Pancreas (tissue), 10 donors: ENCODE results near the gene CGB8. TPM values are rescaled to one million over a fixed set of nuclear protein-coding genes. Genes with fewer than 3 reads are reported as not detected.
"Not testable (repeated sequence)": the region's sequence is repeated elsewhere in the genome, so short reads cannot be mapped to it uniquely, and the experiment has no call there.

Experiments
- ATAC-seq, 4 donors: fragments of 200-7000 bp; cut with Tn5 transposase; one replicate each; pipeline versions ENCODE4 v1.8.0 to v1.9.1; 2020; ENCODE audit warnings: mild to moderate bottlenecking in 4 of 4, moderate library complexity in 4 of 4
- DNase-seq, 6 donors: peaks; one replicate each; pipeline ENCODE4 v3.0.0-alpha.2; 2020
- FAIRE-seq: peaks from 2 replicates; lab custom pipeline; 2012; peaks lifted over from hg19 to GRCh38; lab: Jason Lieb, UNC
- H3K27ac ChIP-seq, 4 donors: fragments of 200-600 bp; sonication (generic); 1 replicate in 3 of 4; 2 replicates in 1 of 4; pipeline versions ENCODE4 v1.5.0 to v1.8.0; 2020
- H3K27me3 ChIP-seq, 4 donors: fragments of 200-600 bp; one replicate each; pipeline ENCODE4 v1.8.0; 2021
- H3K36me3 ChIP-seq, 3 donors: fragments of 200-600 bp; sonication (generic) in 1 of 3; one replicate each; pipeline versions ENCODE4 v1.5.0 to v1.8.0; 2020 to 2021
- H3K4me1 ChIP-seq, 3 donors: fragments of 200-600 bp; one replicate each; pipeline ENCODE4 v1.8.0; 2021
- H3K4me3 ChIP-seq, 4 donors: fragments of 200-600 bp; sonication (generic) in 2 of 4; one replicate each; pipeline versions ENCODE4 v1.5.0 to v1.8.0; 2020 to 2021
- H3K9me3 ChIP-seq, 4 donors: fragments of 200-600 bp; one replicate each; pipeline ENCODE4 v1.8.0; 2021
- CTCF ChIP-seq, 4 donors: fragments of 200-600 bp; sonication (generic) in 3 of 4; IDR thresholded peaks; one replicate each; pipeline versions ENCODE4 v1.5.0 to v1.8.0; 2021; ENCODE audit warnings: antibody characterized with exemption in 4 of 4
- WGBS, 2 donors: extraction: QIAGEN DNeasy Blood & Tissue Kit; methylation state at CpG; one replicate each; pipeline ENCODE4 v1.1.7; 2013; 5-methylcytosine and 5-hydroxymethylcytosine counted together
- intact Hi-C, 3 donors: fragments of 100-400 bp; cut with DNase I; formaldehyde crosslinking; loops; one replicate each; pipeline versions ENCODE4 v1.11.1 to v1.14.2; 2022
- polyA plus RNA-seq, 2 donors: library from polyadenylated mRNA; stranded (reverse); fragments of 200-250 nt; gene quantifications; one replicate each; pipeline ENCODE4 v1.2.3, GENCODE V29; 2013
- total RNA-seq, 6 donors: library from RNA; stranded (reverse); fragmentation: NEBNext Ultra II Directional in 4 of 6; extraction: Animal tissue kit (Norgen Biotek cat#: 25700) in 4 of 6; gene quantifications; one replicate each; pipeline versions ENCODE4 v1.2.1 to v1.2.4, GENCODE V29; 2021 to 2023
- donor health status: healthy with polysubstance abuse.
- donor health status: DM: no; HTN: no; CAD: no; lungs with moderate emphysema.
- donor health status: DM: no; HTN: no; CAD: no.
- donor health status: control.
- donor health status: control.
- donor health status: Bipolar disorder and iron deficiency.
- donor health status: DM: yes; HTN: yes; CAD: no.
- donor health status: DM: no; HTN: no; CAD: no.
- donor health status: DM: no; HTN: no; CAD: no.
- donor health status: DM: yes; HTN: yes; CAD: no.

CGB8 gene
- total and polyA plus RNA-seq, 8 donors = not detected

GRCh38 chr19:49042177-49042576 lies 6.7 kb downstream of the CGB8 start:
- H3K27me3 ChIP-seq = no peaks in the 10 kb centered on the region
- H3K4me1 ChIP-seq = no peaks in the 10 kb centered on the region
- ATAC-seq (no peak), FAIRE-seq (no peak), DNase-seq (no peak)
- H3K9me3 ChIP-seq = no peaks in the 10 kb centered on the region
- no peak overlapping the region for H3K4me3 ChIP-seq
- H3K27ac ChIP-seq = no peak overlapping the region
- no peak for TF ChIP-seq CTCF (IDR thresholded peaks at IDR 0.05)
- H3K36me3 ChIP-seq = no peaks in the 10 kb centered on the region
- 56 to 64% methylated on average over 17 of the region's 17 CpGs for WGBS, 2 donors
- intact Hi-C loops = no loop called here

- WGBS, 2 donors = 40 to 59% methylated on average over 6 to 9 of the region's 9 CpGs
- H3K27ac ChIP-seq, H3K4me3 ChIP-seq, H3K27me3 ChIP-seq, H3K4me1 ChIP-seq, DNase-seq, H3K36me3 ChIP-seq, FAIRE-seq, intact Hi-C loops, H3K9me3 ChIP-seq, ATAC-seq: not testable (repeated sequence)
Observed at GRCh38 chr19:49039736-49040135, 9.2 kb downstream of the CGB8 start.

- H3K27ac ChIP-seq, H3K27me3 ChIP-seq, H3K36me3 ChIP-seq, H3K4me3 ChIP-seq, FAIRE-seq, DNase-seq, intact Hi-C loops, H3K4me1 ChIP-seq, ATAC-seq, H3K9me3 ChIP-seq: not testable (repeated sequence)
- 69 to 73% methylated on average over 26 of the region's 26 CpGs for WGBS, 2 donors
Observed at GRCh38 chr19:49038557-49039276, 10.2 kb downstream of the CGB8 start.

- H3K27me3 ChIP-seq, ATAC-seq, H3K36me3 ChIP-seq, H3K4me3 ChIP-seq, intact Hi-C loops, H3K27ac ChIP-seq, DNase-seq, H3K9me3 ChIP-seq, FAIRE-seq, H3K4me1 ChIP-seq: not testable (repeated sequence)
- 73 to 77% methylated on average over 5 to 8 of the region's 8 CpGs for WGBS, 2 donors
Observed at GRCh38 chr19:49038111-49038510, 10.8 kb downstream of the CGB8 start.

GRCh38 chr19:49036815-49037214 lies 12.1 kb downstream of the CGB8 start, which contains the start of gene CGB1:
TSS of gene CGB1 (minus strand) at chr19:49036895. CDS start at chr19:49036711, 184 bp downstream.
- intact Hi-C loops, DNase-seq, H3K27ac ChIP-seq, H3K36me3 ChIP-seq, H3K27me3 ChIP-seq, ATAC-seq, H3K4me3 ChIP-seq, H3K9me3 ChIP-seq, FAIRE-seq, H3K4me1 ChIP-seq: not testable (repeated sequence)
- peak in 2 of 4 donors; percentile 13 to 21 for TF ChIP-seq CTCF (IDR thresholded peaks at IDR 0.05)
- WGBS, 2 donors = 42 to 58% methylated on average over 15 to 18 of the region's 18 CpGs

GRCh38 chr19:49031642-49032301 lies 17.1 kb downstream of the CGB8 start, which contains the start of gene CGB2:
TSS of gene CGB2 (plus strand) at chr19:49031890. CDS start at chr19:49032096, 206 bp downstream.
- intact Hi-C loops, H3K4me1 ChIP-seq, H3K27ac ChIP-seq, H3K27me3 ChIP-seq, H3K4me3 ChIP-seq, H3K36me3 ChIP-seq, FAIRE-seq, H3K9me3 ChIP-seq: not testable (repeated sequence)
- ATAC-seq (peak in 3 of 4 donors; percentile 50 to 70 (median 53)), DNase-seq (peak in 2 of 6 donors; percentile 50 to 59)
- 16 to 23% methylated on average over 28 of the region's 28 CpGs for WGBS, 2 donors
- peak in 2 of 4 donors; percentile 24 to 25 for TF ChIP-seq CTCF (IDR thresholded peaks at IDR 0.05)

- H3K27ac ChIP-seq, DNase-seq, FAIRE-seq, H3K9me3 ChIP-seq, H3K4me1 ChIP-seq, intact Hi-C loops, H3K4me3 ChIP-seq, H3K36me3 ChIP-seq, ATAC-seq, H3K27me3 ChIP-seq: not testable (repeated sequence)
- WGBS, 2 donors = 36 to 75% methylated on average over 1 to 5 of the region's 8 CpGs
Observed at GRCh38 chr19:49030323-49030722, 18.6 kb downstream of the CGB8 start.

GRCh38 chr19:49029749-49030148 lies 19.2 kb downstream of the CGB8 start:
- DNase-seq, H3K36me3 ChIP-seq, FAIRE-seq, H3K27me3 ChIP-seq, ATAC-seq, H3K9me3 ChIP-seq, H3K4me1 ChIP-seq, intact Hi-C loops, H3K27ac ChIP-seq, H3K4me3 ChIP-seq: not testable (repeated sequence)
- 78 to 79% methylated on average over 9 to 14 of the region's 14 CpGs for WGBS, 2 donors

GRCh38 chr19:49028686-49029085 lies 20.2 kb downstream of the CGB8 start:
- 75% methylated on average over 8 of the region's 9 CpGs; no CpG with 5 or more reads in 1 of the 2 donors for WGBS, 2 donors
- H3K9me3 ChIP-seq, H3K27me3 ChIP-seq, H3K27ac ChIP-seq, FAIRE-seq, intact Hi-C loops, H3K4me1 ChIP-seq, H3K36me3 ChIP-seq, H3K4me3 ChIP-seq, ATAC-seq, DNase-seq: not testable (repeated sequence)
